GM19463 (cell line): ENCODE results near the gene IGFBP6.

Experiments used
- ATAC-seq: cut with Tn5 transposase; IDR thresholded peaks from one replicate; pipeline ENCODE4 v1.9.1; 2021; ENCODE audit warnings: mild to moderate bottlenecking, moderate library complexity; ENCODE audit not compliant: unreplicated experiment

Gene IGFBP6, protein sequence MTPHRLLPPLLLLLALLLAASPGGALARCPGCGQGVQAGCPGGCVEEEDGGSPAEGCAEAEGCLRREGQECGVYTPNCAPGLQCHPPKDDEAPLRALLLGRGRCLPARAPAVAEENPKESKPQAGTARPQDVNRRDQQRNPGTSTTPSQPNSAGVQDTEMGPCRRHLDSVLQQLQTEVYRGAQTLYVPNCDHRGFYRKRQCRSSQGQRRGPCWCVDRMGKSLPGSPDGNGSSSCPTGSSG

DNA sequence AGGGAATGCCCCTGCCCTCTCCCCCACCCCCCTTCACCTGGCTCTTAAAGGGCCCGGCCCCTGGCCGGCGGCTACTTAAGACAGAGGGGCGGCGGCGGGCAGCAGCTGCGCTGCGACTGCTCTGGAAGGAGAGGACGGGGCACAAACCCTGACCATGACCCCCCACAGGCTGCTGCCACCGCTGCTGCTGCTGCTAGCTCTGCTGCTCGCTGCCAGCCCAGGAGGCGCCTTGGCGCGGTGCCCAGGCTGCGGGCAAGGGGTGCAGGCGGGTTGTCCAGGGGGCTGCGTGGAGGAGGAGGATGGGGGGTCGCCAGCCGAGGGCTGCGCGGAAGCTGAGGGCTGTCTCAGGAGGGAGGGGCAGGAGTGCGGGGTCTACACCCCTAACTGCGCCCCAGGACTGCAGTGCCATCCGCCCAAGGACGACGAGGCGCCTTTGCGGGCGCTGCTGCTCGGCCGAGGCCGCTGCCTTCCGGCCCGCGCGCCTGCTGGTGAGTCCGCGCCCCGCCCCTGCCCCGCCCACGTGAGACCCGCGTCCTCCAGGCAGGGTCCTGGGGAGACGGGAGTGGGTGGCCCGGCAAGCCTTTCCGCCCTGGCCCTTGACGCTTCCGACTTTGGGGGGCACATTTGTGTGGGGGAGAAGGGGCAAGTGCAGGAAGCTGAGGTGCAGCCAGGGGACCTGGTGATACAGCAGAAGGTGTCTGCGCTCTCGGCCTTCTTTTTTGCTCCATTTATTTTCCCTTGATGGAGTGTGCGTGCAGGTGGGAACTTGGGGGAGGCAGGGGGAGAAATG is at the start of gene IGFBP6:
Gene IGFBP6 (plus strand): TSS at position 104 of the 790 bp plus-strand sequence. CDS start 51 bp downstream, at position 155.
- no peak for ATAC-seq

DNA sequence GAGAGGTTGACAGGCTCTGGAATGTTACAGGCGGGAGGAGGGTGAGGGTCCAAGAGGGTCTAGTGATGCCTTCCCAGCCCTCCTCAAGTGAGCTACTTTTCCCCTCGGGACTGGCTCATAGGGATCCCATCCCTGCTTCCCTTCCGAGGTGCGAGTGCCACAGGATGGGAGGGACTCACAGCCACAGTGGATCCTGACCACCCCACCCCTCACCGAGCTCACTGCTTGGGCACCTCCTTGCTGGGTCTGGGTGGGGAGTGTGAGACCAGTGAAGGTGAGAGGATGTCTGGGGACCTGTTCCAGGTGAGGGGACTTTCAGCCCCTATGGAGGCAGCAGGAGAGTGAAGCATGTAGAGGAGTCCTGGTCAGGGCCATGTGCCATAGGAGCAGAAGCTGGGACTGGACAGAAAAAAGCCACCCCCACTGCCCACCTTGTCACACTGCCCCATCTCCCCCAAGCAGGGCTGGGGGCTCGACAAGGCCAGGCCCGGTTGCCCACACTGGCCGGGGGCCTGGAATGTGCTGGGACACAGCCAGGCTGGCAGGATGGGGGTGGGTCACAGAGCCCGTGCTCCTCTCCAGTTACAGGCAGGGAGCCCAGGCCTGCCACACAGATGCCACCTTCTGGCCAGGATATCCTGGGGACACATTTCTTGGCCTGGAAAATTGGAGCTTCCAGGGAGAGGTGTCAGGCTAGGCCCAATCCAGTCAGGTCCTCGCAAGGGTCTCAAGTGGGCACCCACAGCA is 49.3 kb upstream of the IGFBP6 start:
- ATAC-seq: no peak

DNA sequence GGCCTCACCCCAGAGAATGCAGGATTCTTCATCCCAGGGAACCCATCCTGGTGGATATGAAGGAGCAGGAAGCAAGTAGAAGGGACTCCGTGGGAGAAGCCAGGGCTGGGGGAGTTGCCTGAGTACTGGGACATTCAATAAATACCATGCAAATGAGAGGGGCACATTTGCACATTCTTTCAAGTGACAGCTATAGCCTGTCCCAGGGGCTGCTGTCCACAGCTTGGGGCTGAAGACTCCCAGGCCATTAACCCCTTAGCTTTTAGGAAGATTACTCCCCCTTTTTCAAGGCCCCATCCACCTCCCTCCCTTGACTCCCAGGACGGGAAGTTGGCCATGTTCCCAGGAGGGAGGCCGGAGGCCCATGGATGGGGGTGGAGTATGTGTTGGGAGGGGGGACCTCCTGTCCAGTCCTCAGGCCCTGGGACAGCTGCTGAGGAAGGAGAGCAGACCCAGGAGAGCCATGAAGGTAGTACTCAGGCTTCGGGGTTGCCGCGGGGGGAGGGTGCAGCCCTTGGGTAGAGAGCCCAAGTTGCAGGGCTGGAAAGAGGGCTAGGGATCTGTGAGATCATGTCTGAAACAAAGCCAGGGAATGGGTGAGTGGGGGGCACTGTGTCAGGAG is 48.6 kb upstream of the IGFBP6 start:
- no peak for ATAC-seq

DNA sequence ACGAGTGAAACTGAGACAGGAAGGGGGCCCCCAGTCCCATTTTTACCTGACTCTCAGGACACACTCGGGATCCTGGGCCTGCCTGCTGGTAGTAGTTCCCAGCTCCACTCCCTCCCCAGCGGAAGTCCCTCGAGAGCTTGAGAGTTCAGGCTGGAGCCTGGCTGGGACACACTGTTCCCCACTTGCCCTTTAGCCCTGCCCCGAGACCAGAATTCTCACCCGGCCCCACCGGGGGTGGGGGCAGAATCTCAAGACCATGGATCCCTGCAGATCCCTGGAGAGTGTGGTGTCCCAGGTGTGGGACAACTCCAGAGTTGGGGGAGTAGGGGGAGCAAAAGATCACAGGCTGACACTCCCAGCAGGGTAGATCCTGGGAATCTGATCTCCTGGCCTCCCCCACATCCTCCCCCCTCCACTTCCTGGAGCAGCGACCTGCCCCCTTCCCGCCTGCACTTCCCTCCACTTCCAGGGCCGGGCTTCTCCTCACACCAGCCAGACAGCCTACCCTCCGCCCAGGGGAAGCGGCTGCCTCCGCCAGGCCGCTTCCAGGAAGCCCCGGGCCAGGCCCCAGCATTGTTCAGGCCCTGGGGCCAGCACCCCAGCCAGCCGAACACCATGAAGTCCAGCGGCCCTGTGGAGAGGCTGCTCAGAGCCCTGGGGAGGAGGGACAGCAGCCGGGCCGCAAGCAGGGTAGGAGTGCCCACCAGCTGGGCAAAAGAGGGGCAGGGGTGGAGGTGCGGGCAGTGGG is 47.7 kb upstream of the IGFBP6 start, which contains the start of gene TNS2:
Gene TNS2 (plus strand): TSS at position 495 of the 748 bp plus-strand sequence. CDS start 121 bp downstream, at position 616.
- ATAC-seq: no peak

DNA sequence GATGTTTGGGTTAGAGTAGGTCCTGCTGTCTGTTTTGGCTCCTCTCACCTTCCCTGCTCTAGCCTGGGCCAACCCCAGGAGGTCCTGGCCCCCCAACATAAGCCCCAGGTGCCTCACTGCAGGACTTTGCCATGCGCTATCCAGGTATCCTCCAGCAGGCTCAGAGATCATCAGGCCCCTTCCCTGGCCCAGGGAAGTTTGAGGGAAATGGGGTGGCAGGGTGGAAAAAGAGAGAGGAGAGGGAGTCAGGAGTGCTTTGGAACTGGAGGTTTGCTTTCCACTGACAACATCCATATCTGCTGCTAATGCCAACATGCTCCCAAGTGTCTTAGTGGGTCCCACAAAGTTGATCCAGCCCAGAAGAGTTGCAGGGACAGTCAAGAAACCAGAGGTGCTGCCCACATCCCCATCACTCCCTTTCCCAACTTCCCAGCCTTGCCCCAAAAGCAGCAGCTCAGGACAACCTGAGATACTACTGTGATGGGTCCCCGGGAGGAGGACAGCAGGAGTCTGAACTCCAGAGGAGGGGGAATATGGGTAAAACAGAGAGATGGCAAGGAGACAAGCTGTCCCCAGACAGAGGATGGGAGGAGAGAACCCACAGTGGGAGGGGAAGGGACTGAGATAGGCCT is 46.9 kb upstream of the IGFBP6 start:
- no peak for ATAC-seq

DNA sequence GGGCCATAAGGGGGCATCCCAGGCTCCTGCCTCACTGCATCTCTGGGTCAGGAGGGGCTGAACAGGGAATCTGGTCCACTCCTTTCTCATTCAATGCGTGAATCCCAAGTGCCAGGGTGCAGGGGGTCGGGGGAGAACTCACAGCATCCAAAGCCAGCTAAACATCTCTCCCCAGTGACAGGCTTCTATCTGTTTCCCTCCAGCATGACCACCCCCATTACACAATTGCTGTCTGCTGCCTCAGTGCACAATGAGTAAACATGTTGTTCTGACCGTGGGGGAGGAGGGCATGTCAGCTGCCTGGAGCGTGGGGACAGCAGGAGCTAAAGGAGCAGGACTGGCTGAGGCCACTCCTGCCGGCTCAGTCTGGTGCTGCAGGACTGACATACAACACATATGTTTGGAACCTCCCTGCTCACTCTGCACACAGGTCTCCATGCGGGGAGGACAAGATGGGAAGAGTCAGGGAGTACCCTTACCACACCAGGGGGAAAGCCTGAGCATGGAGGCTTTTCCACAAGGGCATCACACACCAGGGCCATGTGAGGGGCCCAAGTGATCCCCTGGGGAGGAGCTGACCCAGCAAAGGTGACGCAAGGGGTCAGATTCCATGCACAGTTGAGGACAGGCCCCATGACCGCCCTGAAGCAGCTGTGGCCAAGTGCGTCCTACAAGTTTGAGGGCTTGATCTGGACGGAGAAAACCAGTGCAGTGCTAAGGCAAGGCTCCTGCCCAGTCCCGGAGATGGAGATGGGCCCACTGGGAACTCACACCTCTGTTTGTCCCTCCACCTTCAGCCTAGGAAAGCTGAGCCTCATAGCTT is 46.2 kb upstream of the IGFBP6 start:
- no peak for ATAC-seq

DNA sequence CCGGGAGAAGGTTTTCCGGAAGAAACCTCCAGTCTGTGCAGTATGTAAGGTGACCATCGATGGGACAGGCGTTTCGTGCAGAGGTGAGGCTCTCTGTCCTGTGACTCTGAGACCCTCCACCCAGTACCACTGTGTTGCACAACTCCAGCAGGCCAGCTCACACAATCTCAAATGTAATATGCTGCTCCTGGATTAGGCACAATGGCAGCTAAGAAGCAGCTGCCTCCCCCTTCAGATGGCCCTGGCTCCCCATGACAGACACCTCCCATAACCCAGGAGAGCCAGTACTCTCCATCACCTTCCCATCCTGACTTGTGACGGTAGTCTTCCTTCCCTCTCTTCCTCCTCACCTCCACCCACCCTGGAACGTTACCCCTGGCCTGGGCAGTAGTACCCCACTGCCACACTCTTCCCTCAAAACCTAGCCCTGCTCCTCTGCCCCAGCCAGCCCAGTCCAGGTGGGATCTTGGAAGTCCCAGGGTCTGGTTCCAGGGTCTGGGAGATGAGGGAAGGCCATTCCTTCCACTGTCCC is 45.5 kb upstream of the IGFBP6 start:
- ATAC-seq: no peak

DNA sequence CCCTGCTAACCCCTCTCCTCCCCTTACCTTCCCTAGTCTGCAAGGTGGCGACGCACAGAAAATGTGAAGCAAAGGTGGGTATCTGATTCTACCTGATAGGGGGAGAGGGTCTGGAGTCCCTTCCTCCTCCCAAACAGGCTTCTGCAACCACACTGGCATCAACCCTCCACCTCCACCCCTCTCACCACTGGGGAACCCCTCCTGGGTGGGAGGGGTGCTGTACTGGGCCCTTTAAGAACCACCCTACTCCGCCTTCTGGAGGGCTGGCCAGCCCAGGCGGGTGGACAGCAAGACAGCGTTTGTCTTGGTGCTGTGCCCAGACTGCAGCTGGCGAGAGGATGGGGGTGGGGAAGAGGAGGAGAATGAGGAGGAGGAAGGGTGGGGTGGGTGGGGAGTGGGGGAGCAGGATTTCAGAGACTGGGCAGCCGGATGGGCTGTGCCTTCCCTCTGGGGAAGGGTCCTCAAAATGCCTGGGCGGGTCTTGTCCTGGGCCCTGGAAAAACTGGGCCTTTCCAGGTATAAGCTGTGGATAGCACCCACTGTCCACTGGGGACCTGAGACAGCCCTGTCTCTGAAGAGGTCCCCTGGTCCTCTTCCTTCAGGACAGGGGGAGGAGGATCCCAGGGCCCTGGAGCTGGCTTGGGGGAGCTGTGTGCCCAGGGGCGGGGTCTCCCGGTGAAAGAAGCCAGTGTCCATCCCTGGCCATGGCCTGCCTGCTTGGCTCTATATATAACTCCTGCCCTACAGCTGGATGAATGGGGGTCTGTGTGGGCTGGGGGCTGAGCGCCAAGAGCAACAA is 44.8 kb upstream of the IGFBP6 start:
- ATAC-seq: no peak

DNA sequence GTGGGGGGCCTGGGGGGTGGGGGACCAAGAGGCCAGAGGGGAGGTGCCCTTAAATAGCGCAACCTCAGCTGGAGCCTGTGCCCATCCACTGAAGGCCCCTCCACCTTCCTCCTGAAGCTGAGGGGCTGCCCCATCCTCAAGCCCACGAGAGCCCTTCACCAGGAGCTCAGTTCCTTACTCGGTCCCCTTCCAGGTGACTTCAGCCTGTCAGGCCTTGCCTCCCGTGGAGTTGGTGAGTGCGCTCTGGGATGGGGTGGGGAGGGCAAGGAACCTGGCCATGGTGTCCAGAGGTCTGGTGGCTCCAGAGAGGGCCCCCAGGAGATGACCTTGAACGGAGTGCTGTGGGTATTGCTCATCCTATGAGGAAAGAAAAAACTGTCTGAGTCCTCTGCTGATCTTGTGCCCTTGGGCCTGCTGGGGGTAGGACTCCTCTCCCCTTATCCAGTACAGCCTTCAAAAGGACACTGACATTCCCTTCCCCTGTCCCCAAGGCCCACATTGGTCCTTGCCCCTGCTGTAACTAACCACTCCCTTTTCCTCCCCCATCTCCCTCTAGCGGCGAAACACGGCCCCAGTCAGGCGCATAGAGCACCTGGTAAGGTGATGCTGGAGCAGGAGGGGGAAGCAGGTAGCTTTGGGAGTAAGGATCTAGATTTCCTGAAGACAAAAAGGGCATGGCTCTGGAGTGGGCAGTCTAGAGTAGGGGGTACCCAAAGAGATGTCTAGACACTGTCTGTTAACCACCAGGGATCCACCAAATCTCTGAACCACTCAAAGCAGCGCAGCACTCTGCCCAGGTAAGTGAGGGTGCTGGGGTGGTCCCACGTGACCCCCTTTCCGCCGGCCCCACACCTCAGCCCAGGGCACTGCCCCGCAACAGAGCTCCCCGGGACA is 44.0 kb upstream of the IGFBP6 start:
- ATAC-seq: no peak

DNA sequence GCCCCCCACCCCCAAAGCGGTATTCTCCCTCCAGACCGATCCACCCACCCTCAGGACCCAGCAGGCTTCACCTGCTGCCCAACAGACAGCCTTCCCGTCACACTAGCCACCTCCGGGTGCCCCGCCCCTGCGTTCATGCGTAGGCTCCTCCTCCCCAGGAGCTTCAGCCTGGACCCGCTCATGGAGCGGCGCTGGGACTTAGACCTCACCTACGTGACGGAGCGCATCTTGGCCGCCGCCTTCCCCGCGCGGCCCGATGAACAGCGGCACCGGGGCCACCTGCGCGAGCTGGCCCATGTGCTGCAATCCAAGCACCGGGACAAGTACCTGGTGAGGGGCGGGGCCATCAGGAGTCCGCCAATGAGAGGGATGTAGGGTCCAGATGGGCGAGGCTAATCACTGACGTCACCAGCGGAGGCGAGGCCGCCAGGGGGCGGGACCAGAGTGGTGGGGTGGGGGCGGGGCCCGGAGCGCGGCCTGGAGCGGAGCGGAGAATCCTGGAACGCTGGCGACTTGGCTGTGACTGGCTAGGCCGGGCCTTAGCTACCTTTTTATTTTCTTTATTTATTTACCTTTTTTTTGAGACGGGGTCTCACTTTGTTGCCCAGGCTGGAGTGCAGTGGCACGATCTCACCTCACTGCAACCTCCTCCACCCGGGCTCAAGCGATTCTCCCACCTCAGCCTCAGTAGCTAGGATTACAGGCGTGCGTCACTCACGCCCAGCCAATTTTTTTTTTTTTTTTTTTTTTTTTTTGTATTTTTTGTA is 43.2 kb upstream of the IGFBP6 start:
- ATAC-seq: peak; percentile 96

DNA sequence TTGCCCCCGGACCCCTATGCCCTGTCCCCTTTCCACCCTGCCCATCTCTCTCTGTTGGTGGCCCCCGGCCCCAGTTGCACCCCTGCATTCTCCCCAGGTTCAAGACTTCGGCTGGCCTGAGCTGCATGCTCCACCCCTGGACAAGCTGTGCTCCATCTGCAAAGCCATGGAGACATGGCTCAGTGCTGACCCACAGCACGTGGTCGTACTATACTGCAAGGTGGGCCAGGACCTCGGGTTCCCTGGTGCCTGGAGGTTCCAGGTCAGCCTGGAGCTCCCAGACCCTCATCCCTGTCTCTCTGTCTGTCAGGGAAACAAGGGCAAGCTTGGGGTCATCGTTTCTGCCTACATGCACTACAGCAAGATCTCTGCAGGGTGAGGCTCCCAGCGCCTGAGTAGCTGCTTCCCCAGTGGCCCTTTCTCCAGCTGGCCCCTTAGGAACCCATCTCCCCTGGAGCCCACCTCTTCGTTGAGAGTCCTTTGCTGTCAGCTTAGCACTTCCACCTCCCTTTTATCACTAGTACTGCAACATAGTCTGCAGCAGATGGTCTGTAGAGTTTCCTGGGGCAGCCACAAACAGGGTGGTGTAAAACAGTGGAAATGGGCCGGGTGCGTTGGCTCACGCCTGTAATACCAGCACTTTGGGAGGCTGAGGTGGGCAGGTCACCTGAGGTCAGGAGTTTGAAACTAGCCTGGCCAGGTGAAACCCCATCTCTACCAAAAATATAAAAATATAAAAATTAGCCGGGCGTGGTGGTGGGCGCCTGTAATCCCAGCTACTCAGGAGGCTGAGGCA is 41.8 kb upstream of the IGFBP6 start:
- no peak for ATAC-seq

DNA sequence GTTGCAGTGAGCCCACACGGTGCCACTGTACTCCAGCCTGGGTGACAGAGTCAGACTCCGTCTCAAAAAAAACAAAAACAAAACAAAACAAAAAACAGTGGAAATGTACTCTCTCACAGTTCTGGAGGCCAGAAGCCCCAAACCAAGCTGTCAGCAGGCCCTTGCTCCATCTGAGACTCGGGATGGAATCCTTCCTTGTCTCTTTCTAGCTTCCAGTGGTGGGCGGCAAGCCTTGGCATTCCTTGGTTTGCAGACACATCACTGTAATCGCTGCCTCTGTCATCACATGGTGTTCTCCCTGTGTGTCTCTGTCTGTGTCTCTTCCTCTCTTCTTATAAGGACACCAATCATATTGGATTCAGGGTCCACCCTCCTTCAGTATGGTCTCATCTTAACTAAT is 41.2 kb upstream of the IGFBP6 start:
- ATAC-seq: no peak

DNA sequence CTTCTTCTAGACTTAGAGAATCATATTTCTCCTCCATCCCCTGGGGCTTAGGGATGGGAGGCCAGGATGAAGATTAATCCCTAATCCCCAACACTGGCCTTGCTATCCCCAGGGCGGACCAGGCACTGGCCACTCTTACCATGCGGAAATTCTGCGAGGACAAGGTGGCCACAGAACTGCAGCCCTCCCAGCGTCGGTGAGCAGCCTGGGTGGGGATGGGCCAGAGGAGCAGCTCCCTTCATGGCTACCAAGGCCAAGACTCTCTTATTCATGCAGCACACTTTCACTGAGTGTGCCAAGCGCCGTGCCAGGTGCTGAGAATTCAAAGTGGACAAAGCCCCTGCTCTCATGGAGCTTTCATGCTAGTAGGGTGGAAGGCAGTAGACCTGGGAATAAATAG is 40.6 kb upstream of the IGFBP6 start:
- no peak for ATAC-seq

DNA sequence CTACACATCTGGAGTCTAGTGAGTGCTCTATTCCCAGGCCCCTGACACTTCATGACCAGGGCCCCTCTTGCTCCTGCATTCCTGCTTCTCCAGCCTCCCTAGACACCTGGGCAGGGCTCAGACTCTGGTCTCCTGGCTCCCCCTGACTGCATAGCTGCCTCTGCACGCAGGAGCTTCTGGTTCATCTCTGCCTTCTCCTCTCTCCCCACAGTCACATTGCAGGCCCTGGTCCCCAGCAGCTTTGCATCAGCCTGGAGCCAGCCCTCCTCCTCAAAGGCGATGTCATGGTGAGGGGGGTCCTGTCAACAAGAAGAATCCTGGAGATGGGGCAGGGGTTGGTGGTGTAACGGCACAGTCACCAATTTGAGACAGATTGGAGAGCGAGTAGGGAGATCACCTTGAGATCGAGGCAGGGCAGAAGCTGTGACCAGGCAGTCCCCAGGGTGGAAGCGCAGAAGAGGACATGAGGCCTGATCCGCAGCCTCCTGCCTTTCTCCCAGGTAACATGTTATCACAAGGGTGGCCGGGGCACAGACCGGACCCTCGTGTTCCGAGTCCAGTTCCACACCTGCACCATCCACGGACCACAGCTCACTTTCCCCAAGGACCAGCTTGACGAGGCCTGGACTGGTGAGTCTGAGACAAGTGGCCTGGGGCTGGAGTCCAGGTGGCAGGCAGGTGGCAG is 39.5 kb upstream of the IGFBP6 start:
- no peak for ATAC-seq
